ENCODE data around the gene PTPRN2.
"Not testable (repeated sequence)": the region's sequence is repeated elsewhere in the genome, so short reads cannot be mapped to it uniquely, and the experiment has no call there.

PTPRN2 gene

GRCh38 chr7:158468181-158468580, 119.4 kb downstream of the PTPRN2 start:
- DNase-seq (ENCODE audit: low read depth in 2 of 2) = no peak

GRCh38 chr7:158467562-158467961, 120.1 kb downstream of the PTPRN2 start:
- DNase-seq (ENCODE audit: low read depth in 2 of 2) = no peak

- no peak for DNase-seq (ENCODE audit: low read depth in 2 of 2)
Measured at GRCh38 chr7:158463317-158463716, 124.3 kb downstream of the PTPRN2 start.

- DNase-seq (ENCODE audit: low read depth in 2 of 2) = no peak
Measured at GRCh38 chr7:158461824-158462223, 125.8 kb downstream of the PTPRN2 start.

- no peak for DNase-seq (ENCODE audit: low read depth in 2 of 2)
Measured at GRCh38 chr7:158460665-158461064, 127.0 kb downstream of the PTPRN2 start.

- DNase-seq (ENCODE audit: low read depth in 2 of 2) = no peak
Measured at GRCh38 chr7:158458716-158459282, 128.8 kb downstream of the PTPRN2 start.

- DNase-seq (ENCODE audit: low read depth in 2 of 2) = no peak
Measured at GRCh38 chr7:158458096-158458495, 129.5 kb downstream of the PTPRN2 start.

- not testable (repeated sequence) for DNase-seq (ENCODE audit: low read depth in 2 of 2)
Measured at GRCh38 chr7:158457586-158457985, 130.0 kb downstream of the PTPRN2 start.

GRCh38 chr7:158454631-158455030, 133.0 kb downstream of the PTPRN2 start:
- DNase-seq (ENCODE audit: low read depth in 2 of 2) = no peak

GRCh38 chr7:158453663-158454062, 134.0 kb downstream of the PTPRN2 start:
- no peak for DNase-seq (ENCODE audit: low read depth in 2 of 2)

- no peak for DNase-seq (ENCODE audit: low read depth in 2 of 2)
Measured at GRCh38 chr7:158452331-158452730, 135.3 kb downstream of the PTPRN2 start.

GRCh38 chr7:158450476-158451124, 137.0 kb downstream of the PTPRN2 start:
- DNase-seq (ENCODE audit: low read depth in 2 of 2) = no peak

- no peak for DNase-seq (ENCODE audit: low read depth in 2 of 2)
Measured at GRCh38 chr7:158449942-158450341, 137.7 kb downstream of the PTPRN2 start.

GRCh38 chr7:158449266-158449665, 138.4 kb downstream of the PTPRN2 start:
- DNase-seq (ENCODE audit: low read depth in 2 of 2) = no peak

- DNase-seq (ENCODE audit: low read depth in 2 of 2) = no peak
Measured at GRCh38 chr7:158448430-158449100, 139.1 kb downstream of the PTPRN2 start.

GRCh38 chr7:158447506-158448171, 140.0 kb downstream of the PTPRN2 start:
- DNase-seq (ENCODE audit: low read depth in 2 of 2) = no peak

- DNase-seq (ENCODE audit: low read depth in 2 of 2) = no peak
Measured at GRCh38 chr7:158447151-158447505, 140.5 kb downstream of the PTPRN2 start.

GRCh38 chr7:158446706-158447105, 140.9 kb downstream of the PTPRN2 start:
- DNase-seq (ENCODE audit: low read depth in 2 of 2) = no peak

GRCh38 chr7:158446281-158446680, 141.3 kb downstream of the PTPRN2 start:
- DNase-seq (ENCODE audit: low read depth in 2 of 2) = no peak

- DNase-seq (ENCODE audit: low read depth in 2 of 2) = no peak
Measured at GRCh38 chr7:158445421-158446175, 142.0 kb downstream of the PTPRN2 start.

- DNase-seq (ENCODE audit: low read depth in 2 of 2) = no peak
Measured at GRCh38 chr7:158444501-158445420, 142.9 kb downstream of the PTPRN2 start.

Measured in stimulated activated CD8-positive, alpha-beta memory T cell treated with anti-CD3 and anti-CD28 coated beads, Interleukin-7, amount 100 ng/mL, for 1 hour (primary cell).